Nephron progenitor cell (in vitro differentiated cells): ENCODE data around the gene PODNL1.

Source experiments
- DNase-seq: peaks from one replicate; pipeline ENCODE4 v3.0.0; 2021
- H3K27ac Mint-ChIP-seq: 2 replicates; pipeline ENCODE4 v1.8.0; 2021; ENCODE audit warnings: mild to moderate bottlenecking, moderate library complexity, mixed read lengths
- H3K27me3 Mint-ChIP-seq: 2 replicates; pipeline ENCODE4 v1.8.0; 2021; ENCODE audit warnings: mild to moderate bottlenecking, low read depth, mixed read lengths; ENCODE audit not compliant: poor library complexity
- H3K36me3 Mint-ChIP-seq: 2 replicates; pipeline ENCODE4 v1.8.0; 2021; ENCODE audit warnings: low read depth, mixed read lengths
- H3K4me1 Mint-ChIP-seq: 2 replicates; pipeline ENCODE4 v1.8.0; 2021; ENCODE audit warnings: mixed read lengths
- H3K4me3 Mint-ChIP-seq: 2 replicates; pipeline ENCODE4 v1.8.0; 2021; ENCODE audit warnings: mild to moderate bottlenecking, moderate library complexity, mixed read lengths
- H3K9me3 Mint-ChIP-seq: 2 replicates; pipeline ENCODE4 v1.8.0; 2021; ENCODE audit warnings: mild to moderate bottlenecking, moderate library complexity, mixed read lengths
- TF ChIP-seq, protein P1 (sequence below): fragments of 200-600 bp; sonication (generic); IDR thresholded peaks from 2 replicates; pipeline ENCODE4 v1.5.0; 2021; ENCODE audit warnings: antibody characterized with exemption

The PODNL1 gene

DNA sequence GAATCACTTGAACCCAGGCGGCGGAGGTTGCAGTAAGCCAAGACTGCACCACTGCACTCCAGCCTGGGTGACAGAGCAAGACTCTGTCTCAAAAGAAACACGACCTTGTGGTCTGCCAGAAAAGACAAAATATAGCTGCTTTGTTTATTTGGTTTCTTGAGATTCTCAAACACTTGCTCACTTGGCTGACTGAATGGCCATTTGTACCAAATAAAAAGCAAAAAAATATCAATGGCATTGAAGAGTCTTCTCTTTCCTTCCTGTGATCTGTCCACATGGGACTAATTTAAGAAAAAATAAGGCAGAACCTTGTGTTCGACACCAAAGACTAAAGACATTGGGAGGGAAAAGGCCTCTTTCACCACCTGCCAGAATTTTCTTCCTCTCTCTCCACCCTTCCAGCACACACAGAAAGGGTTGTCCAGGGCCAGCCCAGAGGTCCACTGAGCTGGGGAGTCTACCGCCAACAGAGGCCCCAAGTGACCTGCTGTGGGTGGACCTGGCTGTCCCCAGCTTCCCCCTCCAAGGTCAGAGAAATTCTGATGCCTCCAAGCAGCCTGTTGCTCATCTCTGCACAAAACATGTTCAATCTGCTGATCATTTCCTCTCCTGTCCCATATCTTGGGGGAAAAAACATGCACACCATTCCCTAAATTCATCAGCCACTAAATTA is 38.2 kb downstream of the PODNL1 start:
- Mint-ChIP-seq H3K4me1 (peaks cover 7% of the 10 kb centered on the region), H3K36me3 (no peaks in the 10 kb centered on the region), H3K27ac (peak overlapping the region; percentile 47), H3K9me3 (no peaks in the 10 kb centered on the region), H3K27me3 (peaks cover 4% of the 10 kb centered on the region), H3K4me3 (no peak overlapping the region)
- TF ChIP-seq, protein P1, sequence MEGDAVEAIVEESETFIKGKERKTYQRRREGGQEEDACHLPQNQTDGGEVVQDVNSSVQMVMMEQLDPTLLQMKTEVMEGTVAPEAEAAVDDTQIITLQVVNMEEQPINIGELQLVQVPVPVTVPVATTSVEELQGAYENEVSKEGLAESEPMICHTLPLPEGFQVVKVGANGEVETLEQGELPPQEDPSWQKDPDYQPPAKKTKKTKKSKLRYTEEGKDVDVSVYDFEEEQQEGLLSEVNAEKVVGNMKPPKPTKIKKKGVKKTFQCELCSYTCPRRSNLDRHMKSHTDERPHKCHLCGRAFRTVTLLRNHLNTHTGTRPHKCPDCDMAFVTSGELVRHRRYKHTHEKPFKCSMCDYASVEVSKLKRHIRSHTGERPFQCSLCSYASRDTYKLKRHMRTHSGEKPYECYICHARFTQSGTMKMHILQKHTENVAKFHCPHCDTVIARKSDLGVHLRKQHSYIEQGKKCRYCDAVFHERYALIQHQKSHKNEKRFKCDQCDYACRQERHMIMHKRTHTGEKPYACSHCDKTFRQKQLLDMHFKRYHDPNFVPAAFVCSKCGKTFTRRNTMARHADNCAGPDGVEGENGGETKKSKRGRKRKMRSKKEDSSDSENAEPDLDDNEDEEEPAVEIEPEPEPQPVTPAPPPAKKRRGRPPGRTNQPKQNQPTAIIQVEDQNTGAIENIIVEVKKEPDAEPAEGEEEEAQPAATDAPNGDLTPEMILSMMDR: no peak
- DNase-seq: no peak

DNA sequence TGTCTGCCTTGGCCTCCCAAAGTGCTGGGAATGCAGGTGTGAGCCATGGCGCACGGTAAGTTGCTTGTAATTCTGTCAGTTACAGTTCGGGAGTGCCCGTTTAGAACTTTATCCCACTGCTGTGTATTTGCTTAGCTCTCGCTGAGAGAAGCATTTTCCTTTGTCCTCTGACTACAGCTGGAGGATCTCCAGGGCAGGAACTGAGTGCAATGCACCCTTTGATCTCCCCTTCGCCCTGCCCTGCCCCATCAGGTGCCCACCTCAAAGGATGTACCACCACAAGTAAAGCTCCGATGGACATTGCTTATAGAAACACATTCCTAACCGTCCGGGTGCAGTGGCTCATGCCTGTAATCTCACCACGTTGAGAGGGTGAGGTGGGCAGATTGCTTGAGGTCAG is 38.8 kb downstream of the PODNL1 start:
- Mint-ChIP-seq H3K4me3 (no peak overlapping the region), H3K27me3 (peaks cover 4% of the 10 kb centered on the region), H3K9me3 (no peaks in the 10 kb centered on the region), H3K27ac (no peak overlapping the region), H3K36me3 (no peaks in the 10 kb centered on the region), H3K4me1 (peaks cover 7% of the 10 kb centered on the region)
- DNase-seq: no peak
- TF ChIP-seq, protein P1: no peak

DNA sequence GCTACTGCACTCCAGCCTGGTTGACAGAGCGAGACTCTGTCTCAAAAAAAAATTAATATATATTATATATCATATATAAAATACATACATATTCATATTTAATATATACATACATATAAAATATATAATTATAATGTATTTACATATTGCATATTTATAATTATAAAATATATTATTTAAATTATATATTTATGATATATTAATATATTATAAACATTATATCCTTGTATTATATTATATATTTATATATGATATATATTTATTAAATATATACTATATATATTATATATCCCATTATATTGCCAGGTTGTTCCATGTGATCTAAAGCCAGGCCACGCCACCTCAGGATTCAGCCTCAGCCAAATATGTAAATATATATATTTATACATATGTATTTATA is 42.0 kb downstream of the PODNL1 start:
- Mint-ChIP-seq H3K9me3 (no peaks in the 10 kb centered on the region), H3K4me3 (no peak overlapping the region), H3K27ac (no peak overlapping the region), H3K36me3 (peaks cover 4% of the 10 kb centered on the region), H3K4me1 (peaks cover 12% of the 10 kb centered on the region), H3K27me3 (peaks cover 4% of the 10 kb centered on the region)
- TF ChIP-seq, protein P1: no peak
- DNase-seq: no peak

DNA sequence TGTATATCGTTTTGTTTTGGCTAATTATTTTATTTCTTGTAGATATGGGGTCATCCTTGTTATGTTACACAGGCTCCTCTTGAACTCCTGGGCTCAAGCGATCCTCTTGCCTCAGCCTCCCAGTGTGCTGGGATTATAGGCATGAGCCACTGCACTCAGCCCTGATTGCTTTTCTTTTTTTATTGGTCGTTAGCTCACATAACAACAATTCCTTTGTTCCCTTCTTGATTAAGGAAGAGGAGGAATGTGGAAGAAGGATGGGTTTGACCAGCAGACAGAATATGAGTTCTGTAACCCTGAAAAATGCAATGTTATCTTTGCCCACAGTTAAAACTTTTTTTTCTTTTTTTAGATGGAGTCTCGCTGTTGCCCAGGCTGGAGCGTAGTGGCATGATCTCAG is 43.7 kb downstream of the PODNL1 start:
- no peak overlapping the region for H3K4me3 Mint-ChIP-seq

DNA sequence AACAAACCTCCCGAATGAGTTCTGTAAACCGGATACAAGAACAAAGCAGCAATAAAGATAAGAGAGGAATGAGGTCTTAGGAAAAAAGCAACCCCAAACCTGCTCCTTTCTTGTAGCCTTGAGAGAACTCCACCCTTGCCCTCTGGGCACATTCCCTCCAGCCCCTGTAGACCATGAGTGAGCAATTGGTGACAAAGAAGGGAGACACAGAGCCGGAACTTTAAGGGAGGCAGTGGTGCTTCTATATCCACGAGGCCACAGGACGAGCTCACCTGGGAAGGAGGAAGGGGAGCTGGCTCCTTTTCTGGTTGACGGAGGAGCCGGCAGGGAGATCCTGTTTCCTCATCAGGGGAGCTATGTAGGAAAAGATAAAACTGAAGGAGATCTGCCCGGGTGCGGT is 45.3 kb downstream of the PODNL1 start:
- peaks cover 5% of the 10 kb centered on the region for H3K4me1 Mint-ChIP-seq
- TF ChIP-seq, protein P1: no peak
- peak overlapping the region; percentile 55 for H3K27ac Mint-ChIP-seq

More for the DNA sequence above, 43.7 kb downstream of the PODNL1 start:
- Mint-ChIP-seq H3K36me3 (peaks cover 4% of the 10 kb centered on the region), H3K4me1 (peaks cover 5% of the 10 kb centered on the region), H3K27me3 (peaks cover 4% of the 10 kb centered on the region), H3K27ac (no peak overlapping the region), H3K9me3 (no peaks in the 10 kb centered on the region)
- TF ChIP-seq, protein P1: no peak
- no peak for DNase-seq

DNA sequence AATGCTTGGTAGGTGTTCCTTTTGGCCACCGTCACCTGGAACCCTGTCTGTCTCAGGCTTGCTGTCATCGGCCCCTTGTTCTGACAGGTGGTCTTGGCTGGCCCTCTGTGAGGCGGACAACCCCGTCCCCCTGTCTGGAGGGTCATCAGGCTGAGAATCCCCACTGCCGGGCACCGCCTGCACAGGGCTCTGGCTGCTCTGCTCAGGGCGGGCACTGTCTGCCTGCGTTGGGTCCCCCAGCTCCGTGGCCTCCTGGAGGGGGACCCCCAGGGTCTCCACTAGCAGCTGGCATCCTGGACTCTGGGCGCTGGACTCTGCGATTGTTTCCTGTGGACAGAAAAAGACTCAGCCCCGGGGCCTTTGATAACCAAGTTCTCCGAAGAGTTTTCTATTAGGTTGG is 48.1 kb downstream of the PODNL1 start:
- no peak overlapping the region for H3K4me3 Mint-ChIP-seq

More for the DNA sequence above, 45.3 kb downstream of the PODNL1 start:
- Mint-ChIP-seq H3K4me3 (no peak overlapping the region), H3K36me3 (peaks cover 4% of the 10 kb centered on the region), H3K27me3 (peaks cover 4% of the 10 kb centered on the region), H3K9me3 (no peaks in the 10 kb centered on the region)
- no peak for DNase-seq

More for the DNA sequence above, 48.1 kb downstream of the PODNL1 start:
- no peak overlapping the region for H3K27ac Mint-ChIP-seq
- no peaks in the 10 kb centered on the region for H3K9me3 Mint-ChIP-seq
- TF ChIP-seq, protein P1: no peak
- no peaks in the 10 kb centered on the region for H3K27me3 Mint-ChIP-seq
- peaks cover 5% of the 10 kb centered on the region for H3K4me1 Mint-ChIP-seq
- no peak for DNase-seq
- peaks cover 4% of the 10 kb centered on the region for H3K36me3 Mint-ChIP-seq
